HG03135 (cell line): ENCODE data around the gene CPB2.

Source experiments
- ATAC-seq: cut with Tn5 transposase; IDR thresholded peaks from one replicate; pipeline ENCODE4 v1.9.1; 2021; ENCODE audit warnings: mild to moderate bottlenecking, moderate library complexity; ENCODE audit not compliant: unreplicated experiment

CPB2 gene

DNA sequence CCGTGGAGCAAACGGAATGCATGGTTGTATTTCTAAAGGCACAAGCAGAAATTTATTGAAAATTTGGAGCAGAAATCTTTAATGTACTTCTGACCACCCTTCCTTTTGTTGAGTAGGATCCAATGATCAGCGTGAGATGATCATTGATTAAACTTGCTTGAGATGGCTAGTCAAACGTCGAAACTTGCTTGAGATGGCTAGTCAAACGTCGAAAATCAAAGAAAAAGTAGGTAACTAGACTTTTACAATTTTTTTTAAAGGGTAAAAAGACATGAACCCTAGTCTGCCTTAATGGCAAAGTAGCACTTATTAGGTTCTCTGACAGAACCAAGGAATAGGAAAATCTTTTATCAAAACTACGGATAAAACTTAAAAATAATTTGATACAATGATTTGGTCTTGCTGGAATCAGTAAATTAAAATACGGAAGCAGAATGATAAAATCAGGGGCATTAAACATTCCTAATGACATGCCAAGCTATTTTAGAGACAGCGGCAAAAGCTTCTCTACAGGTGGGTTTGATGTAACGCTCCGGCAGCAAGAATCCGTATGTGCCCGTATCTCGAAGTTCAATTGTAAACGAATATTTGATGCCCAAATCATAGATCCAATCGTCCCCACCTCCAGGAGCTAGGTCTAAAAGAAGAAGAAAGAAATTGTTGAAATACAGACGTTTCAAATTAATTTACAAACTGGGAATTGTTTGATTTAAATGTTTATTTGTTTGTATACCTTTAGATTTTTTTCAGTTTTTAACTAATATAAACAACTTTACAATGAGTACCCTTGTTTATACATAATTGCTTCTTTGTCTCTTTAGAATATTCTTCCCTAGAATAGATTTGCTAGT, 51.4 kb downstream of the CPB2 start:
- no peak for ATAC-seq

DNA sequence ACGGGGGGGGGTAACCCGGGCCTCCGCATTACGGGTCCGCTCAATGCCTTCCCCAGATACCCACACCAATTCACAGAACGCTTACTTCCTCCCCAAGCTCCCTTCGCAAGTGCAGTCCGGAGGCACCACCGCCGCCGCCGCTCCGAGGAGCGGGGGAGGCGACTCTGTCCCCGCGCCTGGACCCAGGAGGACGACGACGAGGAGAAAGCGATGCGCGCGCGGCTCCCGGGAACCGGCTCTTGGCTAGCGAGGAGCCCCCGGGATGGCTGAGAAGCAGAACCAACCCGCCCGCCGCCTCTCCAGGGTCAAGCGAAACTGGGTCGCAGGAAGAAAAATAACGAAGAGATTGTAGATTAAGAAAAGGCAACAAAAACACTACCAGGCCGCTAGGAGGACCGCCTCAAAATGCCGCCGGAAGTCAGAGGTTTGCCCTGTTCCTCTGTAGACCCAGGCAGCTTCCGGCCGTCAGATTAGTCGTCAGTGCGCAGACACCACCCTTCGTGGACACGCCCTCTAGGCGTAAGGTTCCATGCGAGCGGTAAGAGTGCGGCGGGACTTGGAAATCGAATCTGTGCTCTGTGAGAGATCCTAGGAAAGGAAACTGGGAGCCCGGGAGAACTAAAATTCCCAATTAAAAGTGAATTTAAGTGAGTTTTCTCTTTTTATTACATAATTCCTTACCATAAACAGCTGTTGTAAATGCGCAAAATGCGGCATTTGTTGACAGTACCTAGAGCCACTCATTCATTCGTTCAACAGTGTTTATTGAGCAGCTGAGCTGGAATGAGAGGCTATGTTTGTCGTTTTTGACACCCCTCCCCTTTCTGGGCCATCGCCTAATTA, 52.3 kb downstream of the CPB2 start, which contains the start of gene ZC3H13:
Gene ZC3H13, minus strand, starts transcription at position 428 of the 843 bp plus-strand sequence. CDS start 7,239 bp downstream, outside the sequence.
- peak; percentile 99 for ATAC-seq

DNA sequence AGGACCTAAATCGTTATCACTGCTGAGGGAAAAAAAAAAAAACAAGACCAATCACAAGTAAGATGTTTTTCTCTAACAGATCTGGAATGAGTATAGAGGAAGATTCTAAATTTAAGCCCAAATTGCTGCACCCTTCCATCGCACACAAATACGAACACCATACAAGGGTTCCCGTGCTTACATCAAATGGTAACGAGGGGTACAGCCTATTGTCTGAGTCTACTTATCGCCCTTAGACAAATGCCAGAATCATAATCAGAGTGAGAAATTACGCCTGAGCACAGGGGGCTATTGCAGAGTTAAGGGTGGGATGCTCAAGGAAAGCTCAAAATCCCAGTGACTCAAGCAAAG, 52.9 kb downstream of the CPB2 start:
- ATAC-seq = peak; percentile 10

GRCh38 chr13:46050771-46051170, 54.1 kb downstream of the CPB2 start:
- no peak for ATAC-seq

DNA sequence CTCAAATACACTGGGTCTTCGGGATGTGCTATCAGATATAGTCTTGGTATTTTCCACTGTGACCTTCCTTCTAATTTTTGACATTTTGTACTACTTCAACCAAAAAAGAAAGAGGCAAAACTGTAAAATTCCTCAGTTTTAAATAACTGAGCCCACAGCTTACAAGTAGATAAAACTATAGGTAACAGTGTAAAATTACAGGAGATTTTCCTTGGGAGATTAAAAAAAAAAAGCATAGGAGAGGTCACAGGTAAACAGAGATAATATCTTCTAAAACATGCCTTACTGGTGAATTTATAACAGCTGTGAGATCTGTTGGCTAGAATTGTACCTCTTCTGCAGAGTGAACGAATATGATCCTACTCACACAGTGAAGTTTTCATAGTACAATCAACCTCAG, 59.4 kb downstream of the CPB2 start:
- no peak for ATAC-seq

GRCh38 chr13:46043647-46044046, 61.2 kb downstream of the CPB2 start:
- no peak for ATAC-seq

- no peak for ATAC-seq
Measured at GRCh38 chr13:46041419-46041839, 63.4 kb downstream of the CPB2 start.

DNA sequence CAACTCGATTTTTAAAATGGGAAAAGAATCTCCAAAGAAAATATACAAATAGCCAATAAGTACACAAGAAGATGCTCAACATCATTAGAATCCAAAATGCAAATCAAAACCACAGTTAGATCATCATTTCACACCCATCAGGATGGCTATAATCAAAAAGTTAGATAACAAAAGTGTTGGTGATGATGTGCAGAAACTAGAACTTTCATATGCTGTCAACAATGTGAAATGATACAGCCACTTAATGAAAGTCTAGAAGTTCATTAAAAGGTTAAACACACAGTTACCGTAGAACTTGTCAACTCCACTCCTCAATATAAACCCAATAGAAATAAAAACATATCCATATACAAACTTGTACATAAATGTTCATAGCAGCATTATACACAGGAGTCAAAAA, 64.1 kb downstream of the CPB2 start:
- no peak for ATAC-seq

GRCh38 chr13:46039411-46040182, 65.2 kb downstream of the CPB2 start:
- no peak for ATAC-seq

- ATAC-seq = no peak
Measured at GRCh38 chr13:46038296-46038695, 66.5 kb downstream of the CPB2 start.

- ATAC-seq = no peak
Measured at GRCh38 chr13:46035066-46035465, 69.8 kb downstream of the CPB2 start.

DNA sequence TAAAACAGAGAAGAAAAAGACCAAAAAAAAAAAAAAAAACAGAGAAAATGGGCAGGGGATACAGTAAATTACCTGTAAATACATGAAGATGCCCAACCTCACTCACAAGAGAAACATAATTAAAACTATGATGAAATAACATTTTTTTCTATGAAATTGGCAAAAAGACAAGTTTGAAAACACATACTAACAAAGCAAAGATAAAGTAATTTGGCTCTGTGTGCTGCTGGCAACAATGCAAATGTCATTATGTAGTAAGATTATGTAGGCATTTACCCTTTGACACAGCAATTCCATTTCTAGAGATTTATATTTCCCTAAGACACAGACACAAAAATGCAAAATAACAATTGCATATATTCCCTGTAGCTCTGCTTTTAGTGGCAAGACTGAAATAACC, 72.5 kb downstream of the CPB2 start:
- ATAC-seq = no peak

GRCh38 chr13:46031581-46032263, 73.1 kb downstream of the CPB2 start:
- ATAC-seq = no peak

DNA sequence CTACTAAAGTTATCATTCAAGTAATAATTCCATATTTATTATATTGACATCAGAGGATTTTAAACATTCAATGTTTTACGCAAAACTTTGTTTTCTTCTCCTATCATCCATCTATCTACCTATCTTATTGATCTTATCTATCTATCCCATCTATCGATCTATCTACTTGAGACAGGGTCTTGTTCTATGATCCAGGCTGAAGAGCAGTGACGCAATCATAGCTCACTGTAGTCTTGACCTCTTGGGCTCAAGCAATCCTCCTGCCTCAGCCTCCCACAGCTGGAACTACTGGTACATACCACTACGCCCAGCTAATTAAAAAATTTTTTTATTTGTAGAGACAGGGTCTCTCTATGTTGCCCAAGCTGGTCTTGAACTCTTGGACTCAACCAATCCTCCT, 79.7 kb downstream of the CPB2 start:
- ATAC-seq = no peak

DNA sequence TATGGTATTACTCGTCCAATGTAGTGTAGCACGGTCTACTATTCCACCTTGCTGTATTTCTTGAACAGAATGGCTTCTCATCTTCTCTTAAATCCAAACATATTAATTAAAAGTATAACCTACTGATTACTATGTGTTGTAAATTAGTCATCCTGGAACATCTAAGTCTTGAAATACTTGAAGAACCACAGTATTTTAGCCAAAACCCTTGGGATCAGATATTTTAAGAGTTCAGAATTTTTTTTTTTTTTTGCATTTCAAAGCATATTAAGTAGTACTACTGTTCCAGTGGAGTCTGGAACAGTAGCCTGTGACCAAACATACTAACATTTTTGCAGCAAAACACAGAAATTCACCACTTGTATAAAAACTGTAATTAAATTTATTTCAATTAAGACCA, 82.4 kb downstream of the CPB2 start:
- ATAC-seq = no peak

DNA sequence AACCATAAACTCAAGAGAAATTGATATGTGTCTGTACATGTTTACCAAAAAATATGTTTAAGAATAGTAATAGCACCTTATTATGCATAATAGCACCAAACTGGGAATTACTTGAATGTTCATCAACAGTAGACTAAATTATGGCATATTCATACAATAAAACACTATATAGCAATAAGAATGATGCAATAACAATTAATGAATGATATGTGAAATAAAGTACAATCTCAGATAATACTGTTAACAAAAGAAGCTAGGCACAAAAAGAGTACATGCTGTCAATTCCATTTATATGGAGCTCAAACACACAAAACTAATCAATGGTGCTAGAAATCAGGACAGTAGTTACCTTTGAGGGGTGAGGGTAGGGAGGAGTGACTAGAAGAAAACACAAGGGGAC, 88.6 kb downstream of the CPB2 start:
- ATAC-seq = no peak

- ATAC-seq = no peak
Measured at GRCh38 chr13:46015366-46015765, 89.5 kb downstream of the CPB2 start.

DNA sequence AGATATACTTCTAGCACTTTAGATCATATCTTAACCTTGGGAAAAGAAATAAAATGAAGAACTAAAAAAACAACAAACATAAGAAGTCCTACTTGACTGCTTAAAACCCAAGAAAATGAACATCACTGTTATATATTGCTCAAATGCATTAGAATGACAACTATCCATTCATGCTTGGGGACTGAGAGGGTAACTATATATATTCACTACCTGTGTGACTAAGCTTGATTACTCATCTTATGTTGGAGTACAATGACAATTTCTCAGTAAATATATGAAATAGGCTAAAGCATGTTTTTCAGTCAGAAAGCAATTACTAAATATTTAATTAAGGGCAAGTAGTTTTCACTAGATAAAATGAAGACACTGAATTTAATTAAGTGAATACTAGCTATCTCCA, 92.4 kb downstream of the CPB2 start:
- ATAC-seq = no peak

DNA sequence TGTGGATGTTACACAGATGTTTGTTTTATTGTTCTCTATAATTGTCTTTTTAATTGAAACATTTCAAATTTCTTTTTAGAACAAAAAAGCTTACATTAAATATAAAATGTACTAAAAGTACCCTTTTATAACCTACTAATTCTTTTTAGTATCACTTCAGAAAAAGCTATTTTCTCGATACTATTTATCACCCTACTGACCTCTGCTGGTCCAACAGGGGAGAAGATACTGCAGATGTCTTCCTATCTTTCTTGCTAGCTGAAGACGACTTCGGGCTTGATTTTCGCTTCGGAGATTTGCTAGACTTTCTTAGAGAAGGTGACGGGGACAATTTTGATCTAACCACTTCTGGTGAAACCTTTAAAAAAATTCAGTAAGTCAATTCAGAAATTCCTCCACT, 94.7 kb downstream of the CPB2 start:
- ATAC-seq = no peak

- no peak for ATAC-seq
Measured at GRCh38 chr13:46008631-46009030, 96.2 kb downstream of the CPB2 start.
